ENCODE results near the gene GRIFIN.
A peak's percentile ranks its signal among the peaks of the same experiment; 100 is the strongest.

The GRIFIN gene

DNA sequence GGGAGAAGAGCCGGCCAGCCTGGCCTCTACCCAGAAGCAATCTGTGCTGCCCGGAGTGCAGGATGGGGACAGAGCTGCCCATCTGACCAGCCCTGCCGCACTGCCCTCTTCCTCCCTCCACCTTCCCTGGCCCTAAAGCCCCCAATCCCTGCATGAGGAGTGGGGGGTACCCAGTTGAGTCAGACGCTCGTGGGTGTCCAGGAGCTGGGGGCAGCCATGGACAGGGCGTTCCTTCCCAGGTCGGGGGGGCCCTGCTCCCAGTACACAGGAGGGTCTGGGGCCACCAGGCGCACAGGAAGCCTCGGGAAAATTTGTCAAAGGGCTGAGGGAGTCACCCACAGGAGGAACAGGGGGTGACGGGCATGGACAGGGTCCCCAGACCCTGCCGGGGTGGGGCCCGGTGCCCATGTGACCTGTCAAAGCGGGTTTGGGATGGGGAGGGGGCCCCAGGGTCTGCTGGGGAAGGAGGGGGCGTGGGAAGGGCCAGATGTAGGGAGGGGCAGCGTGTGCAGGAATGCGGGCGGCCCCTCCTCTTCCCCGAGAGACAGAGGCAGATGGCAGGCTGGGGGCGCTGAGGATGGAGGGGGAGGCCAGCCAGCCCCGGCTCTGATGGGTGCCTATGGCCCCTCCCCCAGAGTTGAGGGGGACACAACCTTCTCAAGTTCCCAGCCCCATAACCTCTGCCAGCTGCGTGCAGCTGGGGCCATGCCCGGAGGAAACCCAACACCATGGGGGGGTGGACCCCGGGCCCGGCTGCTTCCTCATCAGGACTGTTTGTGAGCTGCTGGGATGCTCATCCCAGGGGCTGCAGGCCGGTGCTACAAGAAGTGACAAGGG is 21.5 kb upstream of the GRIFIN start:
- peak; percentile 29 for DNase-seq

DNA sequence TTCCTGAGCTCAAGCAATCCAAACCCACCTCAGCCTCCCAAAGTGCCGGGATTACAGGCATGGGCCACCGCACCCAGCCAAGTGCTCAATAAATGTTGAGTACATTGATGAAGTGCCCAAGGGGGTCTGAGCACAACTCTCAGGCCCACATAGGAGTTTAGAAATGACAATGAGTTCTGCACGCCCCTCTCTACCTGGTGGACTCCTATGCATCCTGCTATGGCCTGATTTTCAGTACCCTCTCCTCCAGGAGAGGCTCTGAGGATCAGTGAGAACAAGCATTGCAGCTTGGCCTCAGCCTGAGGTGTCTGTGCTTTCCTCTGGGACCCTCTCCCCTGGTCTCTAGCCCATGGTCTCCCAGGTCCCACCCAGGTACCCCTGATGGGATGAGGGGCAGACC is 20.9 kb upstream of the GRIFIN start:
- DNase-seq: no peak

DNA sequence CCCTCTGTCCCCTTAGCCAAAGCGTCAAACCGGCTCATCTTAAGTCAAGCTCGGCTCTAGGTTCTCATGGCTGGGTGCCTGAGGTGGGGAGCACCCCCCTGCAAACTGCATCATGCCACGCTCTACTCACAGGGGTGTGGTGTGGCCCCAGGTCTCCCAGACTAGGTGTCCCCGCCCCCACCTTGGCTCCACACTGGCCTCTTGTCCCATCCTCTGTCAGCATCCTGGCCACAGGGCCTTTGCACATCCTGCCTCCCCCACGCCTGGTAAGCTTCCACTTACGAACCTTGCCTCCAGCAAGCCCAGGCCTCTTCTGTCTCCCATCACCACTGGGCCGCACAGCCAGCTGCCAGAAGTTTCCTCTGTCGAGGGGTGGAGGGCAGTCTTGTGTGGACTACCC is 20.2 kb upstream of the GRIFIN start:
- no peak for DNase-seq

DNA sequence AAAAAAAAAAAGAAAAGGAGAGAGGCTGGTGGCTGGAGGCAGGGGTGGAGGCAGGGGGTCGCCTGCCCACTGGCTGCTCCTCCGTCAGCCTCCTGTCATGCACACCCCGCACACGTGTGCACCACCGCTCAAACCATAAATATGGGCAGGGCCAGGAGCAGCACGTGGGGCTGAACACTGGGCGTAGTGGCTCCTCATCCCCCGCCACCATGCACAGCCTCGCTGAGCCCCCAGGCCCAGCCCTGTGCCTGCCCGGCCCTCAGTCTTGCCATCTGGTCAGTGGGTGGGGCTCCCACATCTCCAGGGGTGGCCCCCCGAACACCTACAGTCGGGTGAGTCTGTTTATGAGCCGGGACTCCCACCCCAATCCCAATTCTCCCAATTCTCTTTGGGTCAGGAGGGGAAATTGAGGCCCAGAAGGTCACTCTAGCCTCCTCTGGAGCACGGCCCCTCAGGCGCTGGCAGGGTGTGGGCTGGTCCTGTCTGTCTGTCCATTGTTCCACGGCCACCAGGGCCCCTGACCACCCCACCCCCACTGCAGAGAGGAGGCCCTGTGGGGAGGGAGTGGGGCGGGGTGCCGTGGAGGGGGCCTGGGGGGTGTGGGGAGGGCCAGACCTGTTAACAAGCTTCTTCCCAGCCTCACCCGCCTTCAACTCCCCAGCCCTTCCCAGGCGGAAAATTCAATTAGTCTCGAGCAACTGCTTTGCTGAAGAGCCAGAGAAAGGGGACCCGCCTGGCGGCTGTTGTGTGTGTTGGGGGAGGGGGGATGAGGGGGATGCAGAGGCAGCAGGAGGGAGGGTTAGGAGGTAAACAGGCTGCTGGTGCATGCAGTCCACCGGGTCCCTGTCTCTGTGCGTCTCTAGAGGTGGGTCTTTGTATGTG is 19.5 kb upstream of the GRIFIN start:
- peak; percentile 28 for DNase-seq

DNA sequence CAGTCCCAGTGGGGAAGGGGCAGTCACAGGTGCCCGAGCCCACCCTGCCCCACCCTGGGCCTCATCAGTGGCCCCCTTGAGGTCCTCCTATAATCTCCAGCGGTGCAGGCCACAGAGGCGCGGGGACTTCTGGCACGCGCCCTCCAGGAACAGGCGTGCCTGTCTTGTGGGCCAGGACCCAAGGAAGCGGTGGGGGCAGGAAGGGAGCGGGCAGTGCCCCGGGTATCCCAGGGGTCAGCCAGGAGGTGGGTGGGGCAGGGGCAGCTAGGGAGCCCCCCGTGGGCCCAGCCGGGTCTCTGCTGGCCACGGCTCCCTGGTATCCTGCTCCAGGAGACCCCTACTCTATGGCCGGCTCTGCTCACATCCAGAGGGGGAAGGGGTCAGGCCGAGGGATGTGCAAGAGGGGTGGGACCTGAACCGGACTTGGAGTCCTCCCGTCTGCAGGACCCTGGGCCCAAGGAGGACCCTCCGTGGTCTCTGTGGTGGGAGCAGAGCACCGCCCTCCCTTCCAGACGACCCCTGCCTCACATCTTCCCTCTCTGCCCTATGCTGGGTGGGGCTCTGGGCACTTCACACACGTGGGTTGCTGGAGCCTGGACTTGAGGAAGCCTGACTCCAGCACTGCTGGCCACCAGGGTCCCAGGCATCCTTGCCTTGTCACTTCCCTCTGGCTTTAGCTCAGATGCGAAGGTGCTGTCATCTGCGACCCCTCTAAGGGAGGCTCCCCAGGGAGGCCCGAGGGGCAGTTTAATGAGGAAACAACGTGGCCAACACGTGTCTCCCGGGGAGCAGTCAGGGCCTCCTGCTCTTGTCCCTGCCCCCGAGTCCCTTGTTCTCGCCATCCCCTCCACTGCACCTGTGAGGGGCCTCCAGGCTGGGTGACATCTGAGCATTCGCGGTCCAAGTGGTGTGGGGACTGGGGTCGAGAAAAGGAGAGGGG is 18.3 kb upstream of the GRIFIN start:
- DNase-seq: no peak

DNA sequence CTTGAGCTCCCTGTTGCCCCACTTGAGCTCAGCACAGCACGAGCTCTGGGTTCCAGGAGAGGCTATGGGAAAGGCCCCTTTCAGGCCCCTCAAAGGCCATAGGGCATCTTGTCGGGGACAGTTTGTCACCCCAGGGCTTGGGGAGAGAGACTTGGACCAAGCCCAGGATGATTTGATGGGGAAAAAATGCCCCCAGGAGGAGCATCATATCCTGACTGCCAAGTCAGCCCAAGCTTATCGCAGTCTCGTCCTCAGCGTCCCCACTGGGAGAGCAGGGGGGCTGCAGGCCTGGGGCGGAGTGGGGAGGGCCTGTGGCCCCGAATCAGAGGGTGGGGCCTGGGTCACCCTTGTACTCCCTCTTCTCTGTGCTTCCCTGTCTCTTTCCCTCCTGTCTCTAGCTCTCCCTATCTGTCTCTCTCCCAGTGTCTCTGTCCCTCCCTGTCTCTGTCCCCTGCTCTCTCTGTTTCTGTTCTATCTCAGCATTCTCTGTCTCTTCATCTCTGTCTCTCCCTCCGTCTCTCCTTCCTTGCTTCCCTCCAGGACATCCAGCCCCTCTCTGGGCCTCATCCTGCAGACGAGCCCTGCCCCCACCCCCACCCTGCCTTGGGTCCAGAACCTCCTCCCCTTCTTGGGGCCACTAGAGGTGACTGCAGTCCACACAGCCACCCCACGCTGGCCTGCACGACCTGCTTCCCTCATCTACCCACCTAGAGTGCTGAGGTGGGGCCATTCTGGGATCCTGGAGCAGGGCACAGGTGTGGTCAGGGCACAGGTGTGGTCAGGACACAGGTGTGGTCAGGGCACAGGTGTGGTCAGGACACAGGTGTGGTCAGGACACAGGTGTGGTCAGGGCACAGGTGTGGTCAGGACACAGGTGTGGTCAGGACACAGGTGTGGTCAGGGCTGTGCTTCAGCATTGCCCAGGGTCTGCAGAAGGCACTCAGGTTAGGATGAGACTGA is 17.3 kb upstream of the GRIFIN start:
- DNase-seq: no peak

DNA sequence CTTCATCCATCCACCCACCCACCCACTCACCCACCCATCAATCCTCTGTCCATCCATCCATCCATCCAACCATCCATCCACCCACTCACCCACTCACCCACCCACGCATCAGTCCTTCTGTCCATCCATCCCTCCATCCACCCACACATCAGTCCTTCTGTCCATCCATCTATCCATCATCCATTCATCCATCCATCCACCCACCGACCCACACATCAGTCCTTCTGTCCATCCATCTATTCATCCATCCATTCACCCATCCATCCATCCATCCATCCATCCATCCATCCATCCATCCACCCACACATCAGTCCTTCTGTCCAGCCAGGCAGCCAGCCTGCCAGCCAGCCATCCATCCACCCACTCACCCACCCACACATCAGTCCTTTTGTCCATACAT is 15.8 kb upstream of the GRIFIN start:
- DNase-seq: no peak

DNA sequence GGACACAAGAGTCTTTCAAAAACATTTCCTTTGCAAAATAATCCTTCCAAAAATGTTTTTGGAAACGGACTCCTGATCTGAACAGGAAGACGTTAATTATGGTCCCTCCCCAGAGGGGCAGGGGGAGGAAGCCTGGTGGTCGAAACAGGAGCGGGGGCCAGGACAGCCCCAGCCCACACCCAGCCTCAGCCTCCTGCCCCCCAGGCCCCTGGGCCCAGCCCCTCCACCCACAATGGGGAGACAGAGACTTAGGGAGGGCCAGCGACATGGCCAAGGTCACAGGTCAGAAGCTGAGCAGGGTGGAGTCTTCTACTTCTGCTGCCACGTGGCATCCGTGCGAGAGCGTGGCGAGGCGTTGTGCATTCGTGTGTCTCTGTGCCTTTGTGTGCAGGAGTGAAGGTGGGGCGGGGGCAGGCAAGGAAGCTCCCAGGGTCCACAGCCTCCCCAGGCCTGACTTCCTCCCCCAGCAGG is 14.0 kb upstream of the GRIFIN start:
- no peak for DNase-seq

DNA sequence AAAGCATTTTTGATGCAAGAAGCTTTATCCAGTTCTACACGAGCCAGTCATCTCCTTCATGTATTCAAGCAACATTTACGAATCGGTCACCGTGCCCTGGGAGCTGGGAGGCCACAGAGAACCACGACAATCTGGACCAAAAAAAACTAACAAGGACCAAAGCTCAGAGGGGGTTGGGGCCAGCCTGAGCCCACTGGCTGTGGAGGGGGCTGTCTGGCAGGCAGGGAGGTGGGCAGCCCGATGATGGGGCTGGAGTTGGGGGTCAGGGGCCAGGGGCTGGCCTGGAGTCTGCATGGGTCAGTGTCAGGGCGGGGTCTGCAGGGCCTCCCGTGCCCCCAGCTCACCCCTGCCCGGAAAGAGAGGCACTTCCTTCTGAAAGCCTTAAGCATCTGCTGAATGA is 12.5 kb upstream of the GRIFIN start:
- no peak for DNase-seq

DNA sequence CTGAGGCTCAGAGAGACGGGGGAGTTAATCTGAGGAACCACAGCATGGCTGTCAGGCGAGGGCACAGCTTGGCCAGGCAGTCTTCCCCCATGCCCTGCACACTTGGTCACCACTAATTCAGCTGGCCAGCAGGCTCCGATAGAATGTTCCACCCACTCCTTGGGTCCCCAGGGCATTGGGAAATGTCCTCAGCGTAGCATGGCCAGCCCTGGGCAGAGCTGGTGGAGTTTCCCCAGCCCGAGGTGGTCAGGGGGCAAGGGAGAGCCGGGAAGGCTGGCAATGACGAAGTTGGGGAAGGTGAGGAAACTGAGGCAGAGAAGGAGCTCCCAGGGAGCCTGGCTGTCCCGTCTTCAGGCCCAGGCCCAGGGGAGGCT is 12.1 kb upstream of the GRIFIN start:
- no peak for DNase-seq

DNA sequence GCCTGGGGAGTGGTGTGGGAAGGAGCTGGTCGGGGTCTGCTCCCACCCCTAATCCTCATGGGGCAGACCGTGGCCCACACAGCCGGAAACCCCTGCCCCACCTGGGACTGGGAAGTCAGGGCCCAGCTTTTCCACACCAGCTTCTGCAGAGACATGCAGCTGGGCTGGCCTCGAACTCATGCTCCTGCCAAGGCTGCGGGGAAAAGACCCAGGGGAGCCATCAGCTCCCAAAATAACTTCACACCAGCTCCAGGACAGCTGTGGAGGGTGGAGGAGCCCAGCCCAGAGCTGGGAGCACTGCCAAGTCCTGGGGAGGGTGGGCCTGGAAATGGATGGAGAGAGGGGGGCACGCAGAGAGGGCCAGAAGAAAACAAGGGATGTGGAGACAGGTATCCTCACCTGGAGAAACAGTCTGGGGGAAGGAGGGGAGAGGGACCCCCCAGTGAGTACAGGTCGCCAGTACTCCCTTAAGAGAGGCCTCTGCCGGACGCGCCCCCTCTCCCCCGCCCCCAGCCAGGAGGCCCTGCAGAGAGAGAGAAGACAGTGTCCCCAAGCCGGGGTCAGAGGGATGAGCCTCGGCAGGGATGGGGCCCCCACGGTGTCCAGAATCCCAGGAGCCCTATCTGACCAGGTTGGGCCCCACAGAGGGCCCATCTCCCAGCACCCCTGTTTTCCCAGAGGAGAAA is 11.5 kb upstream of the GRIFIN start:
- no peak for DNase-seq

DNA sequence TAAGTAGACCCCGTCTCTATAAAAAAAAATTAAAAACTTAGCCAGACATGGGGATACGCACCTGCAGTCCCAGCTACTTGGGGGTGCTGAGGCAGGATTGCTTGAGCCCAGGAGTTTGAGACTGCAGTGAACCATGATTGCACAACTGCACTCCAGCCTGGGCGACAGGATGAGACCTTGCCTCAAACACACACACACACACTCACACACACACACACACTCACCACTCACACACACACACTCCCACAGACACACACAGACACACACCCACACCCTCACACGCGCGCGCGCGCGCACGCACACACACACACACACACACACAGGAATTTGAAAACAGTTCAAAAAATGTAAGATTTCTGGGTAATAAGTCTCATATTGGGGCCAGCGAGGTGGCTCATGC is 8.7 kb upstream of the GRIFIN start:
- no peak for DNase-seq

DNA sequence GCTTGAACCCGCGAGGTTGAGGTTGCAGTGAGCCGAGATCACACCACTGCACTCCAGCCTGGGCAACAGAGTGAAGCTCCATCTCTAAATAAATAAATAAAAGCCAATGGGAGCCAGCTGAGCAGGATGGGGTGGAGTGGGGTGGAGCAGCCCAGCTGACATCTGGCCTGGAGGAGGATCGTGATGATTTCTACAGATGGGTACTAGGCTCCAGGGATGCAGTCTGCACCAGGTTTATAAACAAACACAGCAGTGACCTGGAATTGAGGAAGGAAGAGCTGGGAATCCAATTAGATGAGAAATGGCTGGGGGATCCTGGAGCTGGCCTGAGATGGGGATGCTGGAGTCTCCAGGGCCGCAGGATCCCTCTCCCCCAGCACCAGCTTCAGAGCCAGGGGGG is 7.3 kb upstream of the GRIFIN start:
- DNase-seq: peak; percentile 58

DNA sequence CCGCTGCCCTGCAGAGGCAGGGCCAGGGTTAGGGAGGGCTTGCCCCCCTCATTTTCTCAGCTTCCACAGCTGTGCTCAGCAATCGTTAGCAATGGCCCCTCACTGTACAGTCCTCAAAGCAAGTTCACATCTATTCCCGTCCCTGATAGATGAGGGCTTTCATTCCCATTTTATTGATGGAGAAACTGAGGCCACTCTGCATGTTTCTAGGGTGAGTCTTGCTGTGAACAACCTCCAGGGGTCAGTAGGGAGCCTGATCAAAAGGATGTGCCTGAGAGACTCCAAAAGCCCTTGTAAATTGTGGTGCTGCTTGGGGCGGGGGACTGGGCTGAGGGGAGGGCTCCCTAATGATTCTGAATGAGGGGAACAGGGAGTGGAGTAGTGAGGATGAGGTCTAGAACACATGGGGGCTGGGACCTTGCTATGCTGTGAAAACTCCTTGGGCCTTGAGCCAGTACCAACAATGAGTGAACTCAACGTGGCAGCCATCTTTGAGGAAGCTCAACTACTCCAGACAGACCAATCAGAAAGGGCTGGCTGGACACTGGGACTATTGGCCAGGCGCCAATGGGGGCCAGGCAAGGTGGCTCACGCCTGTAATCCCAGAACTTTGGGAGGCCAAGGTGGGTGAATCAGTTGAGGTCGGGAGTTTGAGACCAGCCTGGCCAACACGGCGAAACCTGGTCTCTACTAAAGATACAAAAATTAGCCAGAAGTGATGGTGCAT is 6.7 kb upstream of the GRIFIN start:
- peak; percentile 38 for DNase-seq

DNA sequence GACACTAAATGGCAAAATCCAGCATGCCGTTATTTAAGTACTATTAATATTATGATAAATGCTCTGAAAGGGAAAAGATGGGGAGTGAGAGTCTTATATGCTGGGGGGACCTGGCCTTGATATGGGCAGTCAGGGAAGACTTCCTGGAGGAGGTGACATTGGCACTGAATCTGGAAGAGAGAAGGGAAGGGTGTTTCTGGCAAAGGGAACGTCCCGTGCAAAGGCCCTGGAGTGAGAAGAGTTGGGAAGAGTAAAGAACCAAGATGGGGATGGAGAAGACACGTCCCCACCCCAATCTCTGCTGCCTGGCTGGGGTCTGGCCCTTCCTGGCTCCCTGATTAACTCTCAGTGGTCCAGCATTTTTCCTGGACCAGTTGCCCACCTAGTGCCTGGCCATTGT is 5.0 kb upstream of the GRIFIN start:
- no peak for DNase-seq

DNA sequence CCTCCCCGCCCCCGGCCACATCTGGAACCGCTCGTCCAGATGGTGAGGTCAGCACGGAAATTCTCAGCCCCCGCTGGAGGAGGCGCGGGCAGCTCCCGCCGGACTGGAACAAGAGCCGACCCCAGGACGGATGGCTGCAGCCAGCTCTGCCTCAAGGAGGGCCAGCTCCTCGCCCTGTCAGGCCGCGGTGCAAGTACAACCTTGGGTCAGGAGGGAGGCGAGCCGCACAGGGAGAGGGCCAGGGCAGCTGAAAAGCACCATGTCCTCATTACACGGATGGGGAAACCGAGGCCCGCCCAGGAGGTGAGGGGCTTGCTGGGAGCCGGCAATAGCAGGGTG is 3.8 kb upstream of the GRIFIN start:
- no peak for DNase-seq

DNA sequence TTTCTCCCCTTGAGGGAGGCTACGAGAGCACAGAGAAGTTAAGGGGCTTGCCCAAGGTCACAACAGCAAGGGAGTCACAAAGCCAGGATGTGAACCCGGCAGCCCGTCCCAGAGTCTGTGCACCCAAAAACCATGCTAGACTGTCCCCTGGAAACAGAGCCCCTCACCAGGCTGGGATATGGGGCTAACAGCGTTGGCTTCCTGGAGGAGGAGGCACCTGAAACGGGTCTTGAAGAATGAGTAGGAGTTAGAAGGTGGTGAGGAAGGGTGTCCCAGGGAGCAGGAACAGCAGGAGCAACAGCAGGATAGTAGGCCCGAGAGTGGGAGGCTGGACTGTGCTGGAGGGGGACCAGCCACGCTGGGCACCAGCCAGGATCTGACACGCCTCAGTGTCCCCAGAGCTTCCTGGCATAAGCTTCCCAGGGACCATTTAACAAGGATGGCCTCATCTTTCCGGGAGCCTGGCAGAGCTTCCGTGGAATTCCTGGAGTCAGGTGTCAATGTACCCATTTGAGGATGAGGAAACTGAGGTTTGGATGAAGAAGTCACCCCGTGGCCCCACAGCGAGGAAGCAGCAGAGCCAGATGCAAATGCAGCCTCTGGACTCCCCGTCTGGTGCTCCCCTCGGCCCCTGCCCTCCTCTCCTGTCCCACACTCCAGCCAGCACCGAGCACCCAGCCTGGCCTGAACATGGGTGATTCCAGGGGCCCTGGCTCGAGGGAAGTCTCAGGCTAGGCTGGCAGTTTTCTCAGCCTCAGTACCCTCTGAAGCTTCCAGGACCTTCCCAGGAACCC is 3.3 kb upstream of the GRIFIN start:
- DNase-seq: no peak

DNA sequence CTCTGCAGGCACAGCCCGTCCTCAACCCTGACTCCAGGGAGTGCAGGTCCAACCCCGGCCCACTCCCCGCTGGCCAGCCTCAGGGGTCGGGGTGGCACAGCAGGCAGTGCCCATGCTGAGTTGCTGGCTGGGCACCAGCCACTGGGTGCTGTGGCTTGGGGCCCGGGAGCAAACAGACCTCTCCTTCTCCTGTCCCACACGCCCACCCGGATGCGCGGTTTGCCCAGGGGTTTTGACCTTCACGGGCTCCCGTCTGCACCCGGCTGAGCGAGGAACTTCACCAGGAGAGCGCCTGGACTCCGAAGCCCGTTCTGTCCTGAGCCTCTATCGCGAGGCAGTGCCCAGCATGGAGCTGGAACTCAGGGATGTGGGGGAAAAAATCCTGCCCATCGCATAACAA is 2.6 kb upstream of the GRIFIN start:
- no peak for DNase-seq

DNA sequence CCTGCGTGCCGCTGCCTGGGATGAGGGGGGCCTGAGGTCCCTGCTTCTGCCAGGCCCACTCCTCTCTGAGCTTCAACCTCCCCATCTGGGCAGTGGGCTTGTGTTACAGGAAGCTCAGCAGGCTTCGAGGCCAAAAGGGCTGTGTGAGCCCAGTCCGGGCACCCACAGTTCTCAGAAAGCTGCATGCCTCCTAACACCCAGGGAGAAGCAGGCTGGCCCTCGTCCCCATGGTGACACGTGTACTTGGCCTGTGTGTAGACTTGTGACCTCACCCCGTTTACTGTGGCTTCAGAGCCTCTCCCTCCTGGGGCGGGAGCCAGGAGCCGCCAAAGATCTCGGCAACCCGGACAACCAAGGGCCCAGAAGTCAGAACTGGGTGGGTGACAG is 2.2 kb upstream of the GRIFIN start:
- peak; percentile 69 for DNase-seq

Data from DMS53 (cell line).